Lower lobe of right lung (tissue), 2 donors: ENCODE data around the gene SPTAN1. TPM values are rescaled to one million over a fixed set of nuclear protein-coding genes. Genes with fewer than 3 reads are reported as not detected.
"Not testable (repeated sequence)": the region's sequence is repeated elsewhere in the genome, so short reads cannot be mapped to it uniquely, and the experiment has no call there.

Source experiments
- ATAC-seq, 2 donors: fragments of 200-7000 bp; cut with Tn5 transposase; one replicate each; pipeline ENCODE4 v1.9.1; 2020 to 2022; ENCODE audit warnings: mild to moderate bottlenecking in 2 of 2, moderate library complexity in 2 of 2
- DNase-seq: peaks from one replicate; pipeline ENCODE4 v3.0.0-alpha.2; 2020
- H3K27ac ChIP-seq: fragments of 200-600 bp; one replicate; pipeline ENCODE4 v1.8.0; 2022
- H3K27me3 ChIP-seq: fragments of 200-600 bp; one replicate; pipeline ENCODE4 v1.8.0; 2022; ENCODE audit warnings: low read depth
- H3K36me3 ChIP-seq: fragments of 200-600 bp; one replicate; pipeline ENCODE4 v1.8.0; 2022; ENCODE audit warnings: mild to moderate bottlenecking
- H3K4me1 ChIP-seq: fragments of 200-600 bp; one replicate; pipeline ENCODE4 v1.8.0; 2022
- H3K4me3 ChIP-seq: fragments of 200-600 bp; one replicate; pipeline ENCODE4 v1.8.0; 2022; ENCODE audit warnings: mild to moderate bottlenecking
- H3K9me3 ChIP-seq: fragments of 200-600 bp; one replicate; pipeline ENCODE4 v1.8.0; 2022
- CTCF ChIP-seq: fragments of 200-600 bp; IDR thresholded peaks from one replicate; pipeline ENCODE4 v1.8.0; 2022; ENCODE audit warnings: antibody characterized with exemption, mild to moderate bottlenecking
- intact Hi-C: fragments of 100-400 bp; cut with DNase I; formaldehyde crosslinking; loops from one replicate; pipeline ENCODE4 v1.11.0; 2022
- total RNA-seq: library from RNA; stranded (reverse); fragmentation: NEBNext Ultra II Directional; extraction: Animal tissue kit (Norgen Biotek cat#: 25700); gene quantifications from one replicate; pipeline ENCODE4 v1.2.1, GENCODE V29; 2021
- donor health status: DM: no; HTN: yes; CAD: no; lungs with severe emphysema.

The SPTAN1 gene
- total RNA-seq, 1 donor from 2014 or later, result 305 TPM

DNA sequence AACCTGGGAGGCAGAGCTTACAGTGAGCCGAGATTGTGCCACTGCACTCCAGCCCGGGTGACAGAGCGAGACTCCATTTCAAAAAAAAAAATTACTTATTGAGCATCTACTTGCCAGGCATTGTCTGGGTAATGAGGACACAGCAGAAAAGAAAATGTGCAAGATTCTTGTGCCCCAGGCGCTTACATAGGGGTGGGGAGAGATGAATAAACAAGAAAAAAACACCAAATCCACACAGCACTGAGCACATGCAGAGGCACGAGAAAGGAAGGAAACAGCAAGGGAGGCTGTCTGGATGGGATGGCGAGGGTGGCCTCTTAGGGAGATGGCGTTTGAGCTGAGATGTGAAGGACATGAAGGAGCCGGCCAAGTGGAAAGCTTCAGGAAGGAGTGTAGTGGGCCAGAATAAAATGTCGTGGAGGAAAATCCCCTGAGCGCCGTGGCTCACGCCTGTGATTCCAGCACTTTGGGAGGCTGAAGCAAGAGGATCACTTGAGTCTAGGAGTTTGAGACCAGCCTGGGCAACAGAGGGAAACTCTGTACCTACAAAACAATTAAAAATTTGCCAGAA is 90.4 kb downstream of the SPTAN1 start:
- no peak overlapping the region for H3K27ac ChIP-seq
- DNase-seq (no peak), ATAC-seq (no peak)
- no peaks in the 10 kb centered on the region for H3K4me1 ChIP-seq
- H3K36me3 ChIP-seq, result peaks cover 20% of the 10 kb centered on the region
- H3K4me3 ChIP-seq, result no peak overlapping the region
- H3K27me3 ChIP-seq, result no peaks in the 10 kb centered on the region
- no peaks in the 10 kb centered on the region for H3K9me3 ChIP-seq
- intact Hi-C loops, result no loop called here
- no peak for TF ChIP-seq CTCF

GRCh38 chr9:128643519-128644300 is 91.3 kb downstream of the SPTAN1 start:
- TF ChIP-seq CTCF, result no peak
- Histone ChIP-seq H3K9me3 (no peaks in the 10 kb centered on the region), H3K27ac (no peak overlapping the region), H3K36me3 (peaks cover 16% of the 10 kb centered on the region), H3K4me3 (no peak overlapping the region), H3K4me1 (no peaks in the 10 kb centered on the region), H3K27me3 (no peaks in the 10 kb centered on the region)
- intact Hi-C loops, result no loop called here
- DNase-seq (no peak), ATAC-seq (no peak)

DNA sequence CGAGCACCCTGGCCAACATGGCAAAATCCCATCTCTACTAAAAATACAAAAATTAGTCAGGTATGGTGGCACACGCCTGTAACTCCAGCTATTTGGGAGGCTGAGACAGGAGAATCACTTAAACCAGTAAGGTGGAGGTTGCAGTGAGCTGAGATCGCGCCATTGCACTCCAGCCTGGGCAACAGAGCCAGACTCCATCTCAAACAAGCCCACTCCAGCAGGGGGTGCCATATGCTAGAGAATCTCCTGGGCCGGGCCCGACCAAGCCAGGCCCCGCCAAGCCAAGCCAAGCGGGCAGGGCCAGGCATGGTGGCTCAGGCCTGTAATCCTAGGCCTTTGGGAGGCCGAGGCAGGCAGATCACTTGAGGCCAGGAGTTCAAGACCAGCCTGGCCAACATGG is 95.8 kb downstream of the SPTAN1 start:
- H3K9me3 ChIP-seq, H3K36me3 ChIP-seq, H3K27ac ChIP-seq, intact Hi-C loops, H3K4me1 ChIP-seq, H3K27me3 ChIP-seq, H3K4me3 ChIP-seq: not testable (repeated sequence)
- peak; percentile 64 for DNase-seq
- TF ChIP-seq CTCF, result peak; percentile 40
- ATAC-seq, result peak; percentile 77 to 86

DNA sequence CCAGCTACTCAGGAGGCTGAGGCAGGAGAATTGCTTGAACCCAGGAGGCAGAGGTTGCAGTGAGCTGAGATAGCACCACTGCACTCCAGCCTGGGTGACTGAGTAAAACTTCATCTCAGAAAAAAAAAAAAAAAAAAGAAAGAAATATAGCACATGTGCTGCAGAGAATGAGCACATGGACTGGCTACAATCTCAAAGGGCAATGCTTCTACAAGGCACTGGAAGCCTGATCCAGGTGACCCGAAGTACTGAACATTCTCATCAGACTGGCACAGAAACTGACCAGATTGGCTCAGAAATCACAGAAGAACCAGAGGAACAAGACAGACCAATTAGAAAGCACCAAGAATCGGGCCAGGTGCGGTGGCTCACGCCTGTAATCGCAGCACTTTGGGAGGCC is 99.4 kb downstream of the SPTAN1 start:
- no peak for ATAC-seq
- Histone ChIP-seq H3K4me3 (no peak overlapping the region), H3K4me1 (no peaks in the 10 kb centered on the region), H3K36me3 (no peaks in the 10 kb centered on the region), H3K9me3 (no peaks in the 10 kb centered on the region), H3K27ac (no peak overlapping the region), H3K27me3 (no peaks in the 10 kb centered on the region)
- DNase-seq, result no peak
- no peak for TF ChIP-seq CTCF
- intact Hi-C loops, result no loop called here

- H3K27ac ChIP-seq, result no peak overlapping the region
- ATAC-seq, result no peak
- no peaks in the 10 kb centered on the region for H3K9me3 ChIP-seq
- no peaks in the 10 kb centered on the region for H3K4me1 ChIP-seq
- H3K36me3 ChIP-seq, result no peaks in the 10 kb centered on the region
- H3K4me3 ChIP-seq, result no peak overlapping the region
- no peak for TF ChIP-seq CTCF
- H3K27me3 ChIP-seq, result no peaks in the 10 kb centered on the region
- DNase-seq, result no peak
- intact Hi-C loops, result no loop called here
These were observed 101.5 kb downstream of the SPTAN1 start for GRCh38 chr9:128653908-128654307.
